ENCODE data around the gene TSR1.

The TSR1 gene

GRCh38 chr17:2354311-2354710 is 18.1 kb upstream of the TSR1 start:
- TF ChIP-seq, protein P1, sequence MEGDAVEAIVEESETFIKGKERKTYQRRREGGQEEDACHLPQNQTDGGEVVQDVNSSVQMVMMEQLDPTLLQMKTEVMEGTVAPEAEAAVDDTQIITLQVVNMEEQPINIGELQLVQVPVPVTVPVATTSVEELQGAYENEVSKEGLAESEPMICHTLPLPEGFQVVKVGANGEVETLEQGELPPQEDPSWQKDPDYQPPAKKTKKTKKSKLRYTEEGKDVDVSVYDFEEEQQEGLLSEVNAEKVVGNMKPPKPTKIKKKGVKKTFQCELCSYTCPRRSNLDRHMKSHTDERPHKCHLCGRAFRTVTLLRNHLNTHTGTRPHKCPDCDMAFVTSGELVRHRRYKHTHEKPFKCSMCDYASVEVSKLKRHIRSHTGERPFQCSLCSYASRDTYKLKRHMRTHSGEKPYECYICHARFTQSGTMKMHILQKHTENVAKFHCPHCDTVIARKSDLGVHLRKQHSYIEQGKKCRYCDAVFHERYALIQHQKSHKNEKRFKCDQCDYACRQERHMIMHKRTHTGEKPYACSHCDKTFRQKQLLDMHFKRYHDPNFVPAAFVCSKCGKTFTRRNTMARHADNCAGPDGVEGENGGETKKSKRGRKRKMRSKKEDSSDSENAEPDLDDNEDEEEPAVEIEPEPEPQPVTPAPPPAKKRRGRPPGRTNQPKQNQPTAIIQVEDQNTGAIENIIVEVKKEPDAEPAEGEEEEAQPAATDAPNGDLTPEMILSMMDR (IDR thresholded peaks at IDR 0.05; ENCODE audit: borderline replicate concordance, extremely low read depth, low read length, poor library complexity, severe bottlenecking): no peak
- no peak for TF ChIP-seq EZH2 (IDR thresholded peaks at IDR 0.05; ENCODE audit: borderline replicate concordance, low read depth, low read length, severe bottlenecking)
- Histone ChIP-seq H3K9me3 (ENCODE audit: insufficient read depth, low read length, severe bottlenecking) (no peaks in the 10 kb centered on the region), H3K9ac (ENCODE audit: low read depth, low read length) (no peak overlapping the region), H3K4me2 (ENCODE audit: insufficient read depth, low read length) (no peak overlapping the region), H3K27me3 (ENCODE audit: insufficient read depth, low read length, poor library complexity) (no peaks in the 10 kb centered on the region), H4K20me1 (ENCODE audit: insufficient read depth, low read length) (peaks cover 33% of the 10 kb centered on the region), H3K4me1 (ENCODE audit: insufficient read depth, low read length) (peaks cover 11% of the 10 kb centered on the region), H3K4me3 (ENCODE audit: low read depth in 1 of 2, low read length in 2 of 2) (no peak overlapping the region), H3K79me2 (ENCODE audit: insufficient read depth, low read length) (0 out of 2 replicates have a peak, but pooled peaks cover 4% of the 10 kb centered on the region), H3K36me3 (ENCODE audit: insufficient read depth, low read length) (peaks cover 14% of the 10 kb centered on the region), H2AFZ (ENCODE audit: low read depth, low read length) (no peak overlapping the region), H3K27ac (ENCODE audit: low read length) (no peak overlapping the region)
- DNase-seq (no peak), ATAC-seq (ENCODE audit: insufficient read depth, low read depth) (no peak)

DNA sequence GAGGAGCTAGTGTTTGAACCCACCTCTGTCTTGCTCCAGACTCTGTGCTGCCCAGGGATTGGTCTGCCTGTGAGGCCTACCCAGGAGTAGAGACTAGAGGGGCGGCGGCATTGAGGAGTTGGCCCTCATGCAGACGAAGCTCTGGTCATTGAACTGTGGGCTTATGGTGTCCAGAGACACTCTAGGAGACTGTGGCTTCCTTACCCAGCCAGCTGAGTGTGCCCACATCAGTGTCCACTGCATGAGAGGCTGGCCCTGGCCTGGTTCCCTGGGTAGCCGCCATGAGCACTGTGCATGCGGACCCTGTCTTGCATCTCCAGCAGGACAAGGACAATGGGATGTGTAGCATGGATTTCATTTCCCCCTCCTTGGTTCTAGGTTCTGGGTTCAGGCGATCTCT is 15.0 kb upstream of the TSR1 start:
- TF ChIP-seq EZH2 (IDR thresholded peaks at IDR 0.05; ENCODE audit: borderline replicate concordance, low read depth, low read length, severe bottlenecking): no peak
- TF ChIP-seq, protein P1 (IDR thresholded peaks at IDR 0.05; ENCODE audit: borderline replicate concordance, extremely low read depth, low read length, poor library complexity, severe bottlenecking): no peak
- Histone ChIP-seq H3K27me3 (ENCODE audit: insufficient read depth, low read length, poor library complexity) (no peaks in the 10 kb centered on the region), H3K9me3 (ENCODE audit: insufficient read depth, low read length, severe bottlenecking) (no peaks in the 10 kb centered on the region), H3K4me1 (ENCODE audit: insufficient read depth, low read length) (peaks cover 11% of the 10 kb centered on the region), H2AFZ (ENCODE audit: low read depth, low read length) (no peak overlapping the region), H3K79me2 (ENCODE audit: insufficient read depth, low read length) (no peaks in the 10 kb centered on the region), H3K36me3 (ENCODE audit: insufficient read depth, low read length) (peaks cover 15% of the 10 kb centered on the region; the same call in 1 of the 2 replicates), H3K27ac (ENCODE audit: low read length) (no peak overlapping the region), H3K4me3 (ENCODE audit: low read depth in 1 of 2, low read length in 2 of 2) (no peak overlapping the region), H3K9ac (ENCODE audit: low read depth, low read length) (no peak overlapping the region), H3K4me2 (ENCODE audit: insufficient read depth, low read length) (no peak overlapping the region), H4K20me1 (ENCODE audit: insufficient read depth, low read length) (peaks cover 20% of the 10 kb centered on the region)
- DNase-seq: no peak
- ATAC-seq (ENCODE audit: insufficient read depth, low read depth): no peak

DNA sequence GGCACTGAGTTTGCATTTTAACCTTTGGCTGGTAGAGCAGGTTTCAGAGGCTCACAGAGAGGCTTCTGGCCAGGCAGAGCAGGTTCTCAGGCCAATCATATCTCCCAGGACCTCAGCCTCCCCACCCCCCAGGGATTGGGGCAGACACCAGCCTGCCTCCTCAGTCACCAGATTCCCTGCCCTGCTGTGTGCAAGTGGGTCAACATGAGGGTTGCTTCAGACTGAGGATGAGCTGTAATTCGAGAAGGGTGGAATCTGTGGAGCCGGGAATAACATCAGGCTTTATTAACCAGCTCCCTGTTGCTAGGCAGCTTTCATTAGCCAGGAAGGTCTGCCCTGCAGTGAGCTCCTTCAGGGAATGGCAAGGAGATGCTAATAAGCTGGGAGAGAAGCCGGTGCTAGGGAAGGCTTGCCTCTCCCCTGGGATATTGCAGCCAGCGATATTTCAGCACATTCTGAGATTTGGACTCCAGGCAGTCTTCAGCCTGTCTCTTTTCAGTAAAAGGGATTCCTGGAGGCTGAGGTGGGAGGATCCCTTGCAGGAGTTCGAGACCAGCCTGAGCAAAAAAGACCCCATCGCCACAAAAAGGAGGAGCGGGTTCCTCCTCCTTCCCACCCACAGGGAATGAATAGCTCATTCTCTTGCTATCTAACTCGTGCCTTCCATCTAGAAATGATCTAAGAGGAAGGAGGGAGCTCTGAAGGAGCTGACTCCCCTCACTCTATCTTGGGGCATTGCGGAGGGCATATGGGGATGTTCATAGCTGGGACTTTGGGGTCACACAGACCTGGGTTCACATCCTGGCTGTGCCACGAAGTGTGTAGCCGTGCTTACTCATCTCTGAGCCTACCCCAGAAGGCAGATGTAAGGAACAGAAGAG is 11.8 kb upstream of the TSR1 start:
- ATAC-seq (ENCODE audit: insufficient read depth, low read depth) (no peak), DNase-seq (no peak)
- Histone ChIP-seq H3K36me3 (ENCODE audit: insufficient read depth, low read length) (peaks cover 27% of the 10 kb centered on the region), H3K4me2 (ENCODE audit: insufficient read depth, low read length) (no peak overlapping the region), H3K27ac (ENCODE audit: low read length) (no peak overlapping the region), H3K27me3 (ENCODE audit: insufficient read depth, low read length, poor library complexity) (no peaks in the 10 kb centered on the region), H4K20me1 (ENCODE audit: insufficient read depth, low read length) (peaks cover 15% of the 10 kb centered on the region; the same call in 1 of the 2 replicates), H3K9me3 (ENCODE audit: insufficient read depth, low read length, severe bottlenecking) (no peaks in the 10 kb centered on the region), H2AFZ (ENCODE audit: low read depth, low read length) (no peak overlapping the region), H3K9ac (ENCODE audit: low read depth, low read length) (no peak overlapping the region), H3K4me3 (ENCODE audit: low read depth in 1 of 2, low read length in 2 of 2) (no peak overlapping the region), H3K4me1 (ENCODE audit: insufficient read depth, low read length) (peaks cover 2% of the 10 kb centered on the region; the same call in 1 of the 2 replicates), H3K79me2 (ENCODE audit: insufficient read depth, low read length) (no peaks in the 10 kb centered on the region)
- TF ChIP-seq, protein P1 (IDR thresholded peaks at IDR 0.05; ENCODE audit: borderline replicate concordance, extremely low read depth, low read length, poor library complexity, severe bottlenecking): no peak
- TF ChIP-seq EZH2 (IDR thresholded peaks at IDR 0.05; ENCODE audit: borderline replicate concordance, low read depth, low read length, severe bottlenecking): no peak

Measured in DND-41 (cell line).